Measurements from ENCODE around the gene TRIM17. TPM values are rescaled to one million over a fixed set of nuclear protein-coding genes. Genes with fewer than 3 reads are reported as not detected.

Gene TRIM17
- total RNA-seq, 1 experiment from 2014 or later: not detected

DNA sequence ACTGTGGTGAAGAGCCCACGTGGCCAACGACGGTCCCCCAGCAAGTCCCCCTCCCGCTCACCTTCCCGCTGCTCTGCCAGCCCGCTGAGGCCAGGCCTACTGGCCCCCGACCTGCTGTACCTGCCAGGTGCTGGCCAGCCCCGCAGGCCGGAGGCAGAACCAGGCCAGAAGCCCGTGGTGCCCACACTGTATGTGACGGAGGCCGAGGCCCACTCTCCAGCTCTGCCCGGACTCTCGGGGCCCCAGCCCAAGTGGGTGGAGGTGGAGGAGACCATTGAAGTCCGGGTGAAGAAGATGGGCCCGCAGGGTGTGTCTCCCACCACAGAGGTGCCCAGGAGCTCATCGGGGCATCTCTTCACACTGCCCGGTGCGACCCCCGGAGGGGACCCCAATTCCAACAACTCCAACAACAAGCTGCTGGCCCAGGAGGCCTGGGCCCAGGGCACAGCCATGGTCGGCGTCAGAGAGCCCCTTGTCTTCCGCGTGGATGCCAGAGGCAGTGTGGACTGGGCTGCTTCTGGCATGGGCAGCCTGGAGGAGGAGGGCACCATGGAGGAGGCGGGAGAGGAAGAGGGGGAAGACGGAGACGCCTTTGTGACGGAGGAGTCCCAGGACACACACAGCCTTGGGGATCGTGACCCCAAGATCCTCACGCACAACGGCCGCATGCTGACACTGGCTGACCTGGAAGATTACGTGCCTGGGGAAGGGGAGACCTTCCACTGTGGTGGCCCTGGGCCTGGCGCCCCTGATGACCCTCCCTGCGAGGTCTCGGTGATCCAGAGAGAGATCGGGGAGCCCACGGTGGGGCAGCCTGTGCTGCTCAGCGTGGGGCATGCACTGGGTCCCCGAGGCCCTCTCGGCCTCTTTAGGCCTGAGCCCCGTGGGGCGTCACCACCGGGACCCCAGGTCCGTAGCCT lies 56.8 kb downstream of the TRIM17 start (continued):
- TF ChIP-seq TCF7L2 (IDR thresholded peaks at IDR 0.05; ENCODE audit: borderline replicate concordance, extremely low read depth, insufficient read depth, insufficient read length) (no peak), ZBTB33 (IDR thresholded peaks at IDR 0.05; ENCODE audit: extremely low read depth, insufficient replicate concordance, low read length) (no peak), POLR2AphosphoS5 (IDR thresholded peaks at IDR 0.05; ENCODE audit: low read depth, low read length) (no peak)
- TF ChIP-seq, protein P1, sequence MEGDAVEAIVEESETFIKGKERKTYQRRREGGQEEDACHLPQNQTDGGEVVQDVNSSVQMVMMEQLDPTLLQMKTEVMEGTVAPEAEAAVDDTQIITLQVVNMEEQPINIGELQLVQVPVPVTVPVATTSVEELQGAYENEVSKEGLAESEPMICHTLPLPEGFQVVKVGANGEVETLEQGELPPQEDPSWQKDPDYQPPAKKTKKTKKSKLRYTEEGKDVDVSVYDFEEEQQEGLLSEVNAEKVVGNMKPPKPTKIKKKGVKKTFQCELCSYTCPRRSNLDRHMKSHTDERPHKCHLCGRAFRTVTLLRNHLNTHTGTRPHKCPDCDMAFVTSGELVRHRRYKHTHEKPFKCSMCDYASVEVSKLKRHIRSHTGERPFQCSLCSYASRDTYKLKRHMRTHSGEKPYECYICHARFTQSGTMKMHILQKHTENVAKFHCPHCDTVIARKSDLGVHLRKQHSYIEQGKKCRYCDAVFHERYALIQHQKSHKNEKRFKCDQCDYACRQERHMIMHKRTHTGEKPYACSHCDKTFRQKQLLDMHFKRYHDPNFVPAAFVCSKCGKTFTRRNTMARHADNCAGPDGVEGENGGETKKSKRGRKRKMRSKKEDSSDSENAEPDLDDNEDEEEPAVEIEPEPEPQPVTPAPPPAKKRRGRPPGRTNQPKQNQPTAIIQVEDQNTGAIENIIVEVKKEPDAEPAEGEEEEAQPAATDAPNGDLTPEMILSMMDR (IDR thresholded peaks at IDR 0.05 in 2 of 3, conservative IDR thresholded peaks at IDR 0.05 in 1 of 3; ENCODE audit: borderline replicate concordance in 1 of 3, insufficient read depth in 1 of 3, low read depth in 2 of 3, low read length in 2 of 3): no peak

DNA sequence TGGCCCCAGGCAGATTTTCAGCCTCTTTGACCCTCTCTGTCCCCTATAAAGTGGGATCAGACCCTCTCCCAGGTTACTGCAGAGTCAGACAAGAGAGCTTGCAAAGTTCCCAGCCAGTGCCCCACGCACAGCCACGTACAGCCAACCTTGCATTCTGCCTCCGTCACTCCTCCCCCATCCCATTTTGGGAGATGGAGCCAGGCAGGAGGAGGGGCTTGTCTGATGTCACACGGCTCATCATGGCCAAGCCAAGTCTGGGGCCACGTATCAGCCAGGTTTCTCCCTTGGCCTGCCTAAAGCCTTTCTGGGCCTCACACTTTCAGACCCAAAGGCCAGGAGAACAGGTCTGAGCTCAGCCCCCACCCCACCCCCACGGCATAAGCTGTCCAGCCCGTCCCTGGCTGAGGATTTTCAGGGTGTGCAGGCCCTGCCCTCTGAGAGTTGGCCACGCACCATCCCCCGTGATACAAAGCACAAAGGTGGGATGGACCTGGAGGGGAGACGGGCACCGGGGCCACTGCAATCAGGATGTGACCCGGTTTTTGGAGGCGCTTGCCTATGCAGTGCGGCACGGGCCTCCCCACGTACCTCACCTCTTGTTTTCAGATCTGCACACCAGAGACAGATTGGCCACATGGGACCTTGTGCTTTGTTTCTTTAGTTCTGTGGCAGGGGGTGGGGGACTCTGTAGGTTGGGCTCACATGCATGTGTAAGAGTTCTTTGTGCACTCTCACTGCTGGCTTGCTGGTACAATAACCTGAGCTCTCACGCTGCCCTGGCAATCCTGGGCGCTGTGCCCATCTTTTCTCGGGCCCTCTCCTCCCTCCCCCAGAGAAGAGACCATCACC lies 57.7 kb downstream of the TRIM17 start:
- Histone ChIP-seq H2AFZ (ENCODE audit: low read depth, low read length, poor library complexity, severe bottlenecking) (no peak overlapping the region), H3K27me3 (ENCODE audit: insufficient read depth, low read length) (no peaks in the 10 kb centered on the region), H3K4me2 (ENCODE audit: low read length) (no peak overlapping the region), H3K4me1 (ENCODE audit: control insufficient read depth in 1 of 2, insufficient read depth in 2 of 2, low read length in 2 of 2) (no peaks in the 10 kb centered on the region), H3K9ac (ENCODE audit: low read length) (no peak overlapping the region), H3K27ac (ENCODE audit: low read depth, low read length) (no peak overlapping the region), H3K4me3 (replicated peaks in 1 of 2; ENCODE audit: low read depth in 1 of 2, low read length in 2 of 2) (no peak overlapping the region), H3K79me2 (ENCODE audit: insufficient read depth, low read length) (no peaks in the 10 kb centered on the region), H4K20me1 (ENCODE audit: insufficient read depth) (no peaks in the 10 kb centered on the region), H3K36me3 (ENCODE audit: control insufficient read depth in 1 of 2, insufficient read depth in 2 of 2, low read length in 2 of 2) (no peaks in the 10 kb centered on the region), H3K9me3 (ENCODE audit: control insufficient read depth in 1 of 2, insufficient read depth in 1 of 2, low read depth in 1 of 2, low read length in 2 of 2) (no peaks in the 10 kb centered on the region), H3K9me2 (ENCODE audit: insufficient read depth) (no peaks in the 10 kb centered on the region)
- BruUV-seq (replicated peaks): no TSS peak
- TF ChIP-seq ZNF274 (IDR thresholded peaks at IDR 0.05; ENCODE audit: low read depth, low read length): no peak
- TF ChIP-seq YY1 (IDR thresholded peaks at IDR 0.05; ENCODE audit: extremely low read depth, insufficient replicate concordance, low read depth, low read length): no peak
- TF ChIP-seq JUND (IDR thresholded peaks at IDR 0.05): no peak
- TF ChIP-seq, protein P2, sequence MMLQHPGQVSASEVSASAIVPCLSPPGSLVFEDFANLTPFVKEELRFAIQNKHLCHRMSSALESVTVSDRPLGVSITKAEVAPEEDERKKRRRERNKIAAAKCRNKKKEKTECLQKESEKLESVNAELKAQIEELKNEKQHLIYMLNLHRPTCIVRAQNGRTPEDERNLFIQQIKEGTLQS (IDR thresholded peaks at IDR 0.05): no peak
- intact Hi-C loops (cut with micrococcal nuclease): no loop called here
- ChIA-PET RAD21 (ENCODE audit: low non-redundant PET in 1 of 2, low total read pairs in 2 of 2, uncharacterized antibody in 2 of 2, unreplicated experiment in 2 of 2) (interaction anchor here in 1 of 2 experiments (0.7 kb wide), 1 partner anchor 48 kb away, joined by 4 read pairs; no protein-coding TSS in a partner anchor), CTCF (no interaction called here), POLR2A (no interaction called here)
- no peak for ATAC-seq
- DNase-seq (ENCODE audit: low read depth, low spot score): no peak

Data from HCT116 (cell line).